AG10803 (cell line): ENCODE measurements around the gene CFAP410.
A peak's percentile ranks its signal among the peaks of the same experiment; 100 is the strongest.

Experiments used
- DNase-seq: peaks from one replicate; pipeline ENCODE4 v3.0.0; 2010; ENCODE audit warnings: low read depth
- H3K4me3 ChIP-seq: 2 replicates; pipeline ENCODE4 v1.5.1; 2011; ENCODE audit warnings: mild to moderate bottlenecking, low read length, control low read depth
- CTCF ChIP-seq: conservative IDR thresholded peaks from 2 replicates; pipeline ENCODE4 v1.5.1; 2011; ENCODE audit warnings: mild to moderate bottlenecking, low read length, control low read depth, inconsistent platforms

CFAP410 gene

GRCh38 chr21:44375761-44376241, 36.6 kb upstream of the CFAP410 start:
- H3K4me3 ChIP-seq: no peak overlapping the region
- no peak for DNase-seq
- TF ChIP-seq CTCF: no peak

- no peak for TF ChIP-seq CTCF
- H3K4me3 ChIP-seq: no peak overlapping the region
- DNase-seq: no peak
Observed at GRCh38 chr21:44375281-44375651, 36.1 kb upstream of the CFAP410 start.

GRCh38 chr21:44374601-44375280, 35.6 kb upstream of the CFAP410 start:
- no peak overlapping the region for H3K4me3 ChIP-seq
- no peak for DNase-seq
- no peak for TF ChIP-seq CTCF

GRCh38 chr21:44372616-44373015, 33.4 kb upstream of the CFAP410 start:
- no peak overlapping the region for H3K4me3 ChIP-seq
- TF ChIP-seq CTCF: no peak
- DNase-seq: no peak

GRCh38 chr21:44371596-44371995, 32.4 kb upstream of the CFAP410 start:
- H3K4me3 ChIP-seq: no peak overlapping the region
- no peak for TF ChIP-seq CTCF
- DNase-seq: no peak

GRCh38 chr21:44370786-44371410, 31.7 kb upstream of the CFAP410 start:
- DNase-seq: no peak
- H3K4me3 ChIP-seq: no peak overlapping the region
- no peak for TF ChIP-seq CTCF

DNA sequence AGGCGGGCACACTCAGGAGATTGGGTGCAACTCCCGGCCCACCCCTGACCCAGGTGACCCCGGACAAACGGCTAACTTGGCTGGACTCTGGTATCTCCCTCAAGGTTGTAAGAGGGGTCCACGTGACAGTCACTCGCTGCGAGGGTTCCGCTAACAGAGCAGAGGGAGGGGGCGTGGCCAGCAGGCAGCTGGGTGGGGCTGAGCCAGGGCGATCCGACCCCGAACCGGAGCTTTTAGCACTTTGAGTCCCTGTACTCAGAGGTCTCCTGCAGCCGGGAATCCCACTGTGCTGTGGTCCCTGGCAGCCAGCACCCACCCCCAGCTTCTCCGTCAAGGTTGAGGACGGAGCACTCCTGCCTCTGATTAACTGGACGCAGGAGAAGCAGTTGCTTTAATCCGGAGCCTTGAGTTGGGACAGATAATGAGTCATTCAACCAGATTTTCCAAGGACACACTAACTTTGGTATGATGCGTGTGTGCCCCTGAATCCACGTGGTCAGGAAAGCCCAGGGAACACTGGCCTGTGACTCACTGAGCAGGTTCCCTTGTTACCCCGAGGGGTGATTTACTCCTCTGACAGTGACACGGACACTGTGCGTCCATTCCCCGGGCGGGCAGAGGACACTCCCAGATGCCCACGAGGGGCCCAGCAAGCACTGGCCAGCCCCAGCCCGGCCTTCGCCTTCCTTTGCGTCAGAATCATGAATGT, 31.0 kb upstream of the CFAP410 start:
- H3K4me3 ChIP-seq: no peak overlapping the region
- TF ChIP-seq CTCF: no peak
- DNase-seq: peak; percentile 45
